Activated T-helper 1 cell treated with anti-CD3 and anti-CD28 coated beads, Interleukin-12 subunit alpha, Interleukin-12 subunit beta, Interleukin-2, Interleukin-4 antibody, amounts not matched to agents 30 ng/mL and 10 ng/mL and 1 ng/mL, durations not matched to agents 14 hours and 24 hours and 36 hours (primary cell): Measurements from ENCODE around the gene SLC12A8. TPM values are rescaled to one million over a fixed set of nuclear protein-coding genes. Genes with fewer than 3 reads are reported as not detected.
"Not testable (repeated sequence)": the region's sequence is repeated elsewhere in the genome, so short reads cannot be mapped to it uniquely, and the experiment has no call there.

Source experiments
- DNase-seq: peaks from one replicate; pipeline ENCODE4 v3.0.0; 2021; ENCODE audit warnings: low spot score
- H3K27ac Mint-ChIP-seq: one replicate; pipeline ENCODE4 v1.8.0; 2021; ENCODE audit warnings: mild to moderate bottlenecking, mixed read lengths
- H3K27me3 Mint-ChIP-seq: one replicate; pipeline ENCODE4 v1.8.0; 2022; ENCODE audit warnings: mild to moderate bottlenecking, moderate library complexity, mixed read lengths; ENCODE audit not compliant: insufficient read depth
- H3K36me3 Mint-ChIP-seq: one replicate; pipeline ENCODE4 v1.8.0; 2021; ENCODE audit warnings: low read depth, mixed read lengths
- H3K4me1 Mint-ChIP-seq: one replicate; pipeline ENCODE4 v1.8.0; 2021; ENCODE audit warnings: low read depth, mixed read lengths
- H3K4me3 Mint-ChIP-seq: one replicate; pipeline ENCODE4 v1.8.0; 2021; ENCODE audit warnings: mild to moderate bottlenecking, moderate library complexity, mixed read lengths
- H3K9me3 Mint-ChIP-seq: one replicate; pipeline ENCODE4 v1.8.0; 2021; ENCODE audit warnings: mixed read lengths
- intact Hi-C: fragments of 100-400 bp; cut with micrococcal nuclease; formaldehyde crosslinking; loops from one replicate; pipeline ENCODE4 v1.15.1; 2024
- total RNA-seq: library from RNA; stranded (reverse); gene quantifications from 2 replicates; pipeline ENCODE4 v1.2.3, GENCODE V29; 2022

SLC12A8 gene
- total RNA-seq, 1 donor from 2014 or later, result 1.1 TPM

- DNase-seq, result no peak
- Mint-ChIP-seq H3K36me3 (peaks cover 7% of the 10 kb centered on the region), H3K9me3 (peaks cover 13% of the 10 kb centered on the region), H3K4me1 (no peaks in the 10 kb centered on the region), H3K4me3 (no peak overlapping the region), H3K27me3 (peaks cover 15% of the 10 kb centered on the region), H3K27ac (no peak overlapping the region)
- intact Hi-C loops, result no loop called here
Measured at GRCh38 chr3:125103406-125103805, 109.1 kb downstream of the SLC12A8 start.

GRCh38 chr3:125102470-125102869, 110.1 kb downstream of the SLC12A8 start:
- H3K27ac Mint-ChIP-seq, result no peak overlapping the region
- H3K4me1 Mint-ChIP-seq, result no peaks in the 10 kb centered on the region
- H3K27me3 Mint-ChIP-seq, result peaks cover 15% of the 10 kb centered on the region
- intact Hi-C loops, result no loop called here
- H3K4me3 Mint-ChIP-seq, result no peak overlapping the region
- peaks cover 13% of the 10 kb centered on the region for H3K9me3 Mint-ChIP-seq
- DNase-seq, result no peak
- peaks cover 7% of the 10 kb centered on the region for H3K36me3 Mint-ChIP-seq

- H3K36me3 Mint-ChIP-seq, result peaks cover 7% of the 10 kb centered on the region
- no peak for DNase-seq
- no peak overlapping the region for H3K27ac Mint-ChIP-seq
- H3K27me3 Mint-ChIP-seq, result peaks cover 14% of the 10 kb centered on the region
- no peak overlapping the region for H3K4me3 Mint-ChIP-seq
- H3K4me1 Mint-ChIP-seq, result no peaks in the 10 kb centered on the region
- intact Hi-C loops, result no loop called here
- H3K9me3 Mint-ChIP-seq, result peaks cover 4% of the 10 kb centered on the region
Measured at GRCh38 chr3:125098611-125099291, 113.8 kb downstream of the SLC12A8 start.

- Mint-ChIP-seq H3K27ac (no peak overlapping the region), H3K4me1 (peaks cover 9% of the 10 kb centered on the region), H3K4me3 (no peak overlapping the region), H3K36me3 (peaks cover 5% of the 10 kb centered on the region), H3K27me3 (peaks cover 18% of the 10 kb centered on the region), H3K9me3 (peaks cover 11% of the 10 kb centered on the region)
- DNase-seq, result no peak
- intact Hi-C loops, result no loop called here
Measured at GRCh38 chr3:125090649-125091048, 121.9 kb downstream of the SLC12A8 start.

GRCh38 chr3:125087768-125088391, 124.7 kb downstream of the SLC12A8 start:
- Mint-ChIP-seq H3K4me1 (peaks cover 9% of the 10 kb centered on the region), H3K9me3 (peaks cover 11% of the 10 kb centered on the region), H3K27me3 (peaks cover 31% of the 10 kb centered on the region), H3K36me3 (peaks cover 5% of the 10 kb centered on the region), H3K27ac (no peak overlapping the region), H3K4me3 (no peak overlapping the region)
- intact Hi-C loops, result no loop called here
- DNase-seq, result no peak

GRCh38 chr3:125085166-125085565, 127.4 kb downstream of the SLC12A8 start:
- no peak overlapping the region for H3K27ac Mint-ChIP-seq
- no peak for DNase-seq
- peaks cover 24% of the 10 kb centered on the region for H3K27me3 Mint-ChIP-seq
- peaks cover 9% of the 10 kb centered on the region for H3K4me1 Mint-ChIP-seq
- intact Hi-C loops, result no loop called here
- no peak overlapping the region for H3K4me3 Mint-ChIP-seq
- H3K9me3 Mint-ChIP-seq, result no peaks in the 10 kb centered on the region
- peaks cover 2% of the 10 kb centered on the region for H3K36me3 Mint-ChIP-seq

- H3K4me1 Mint-ChIP-seq, result peaks cover 14% of the 10 kb centered on the region
- no peak overlapping the region for H3K27ac Mint-ChIP-seq
- no peaks in the 10 kb centered on the region for H3K9me3 Mint-ChIP-seq
- no peak overlapping the region for H3K4me3 Mint-ChIP-seq
- intact Hi-C loops, result no loop called here
- DNase-seq, result no peak
- peaks cover 24% of the 10 kb centered on the region for H3K27me3 Mint-ChIP-seq
- peaks cover 2% of the 10 kb centered on the region for H3K36me3 Mint-ChIP-seq
Measured at GRCh38 chr3:125083776-125084175, 128.8 kb downstream of the SLC12A8 start.

- H3K27ac Mint-ChIP-seq, H3K36me3 Mint-ChIP-seq, H3K9me3 Mint-ChIP-seq, intact Hi-C loops, DNase-seq, H3K4me3 Mint-ChIP-seq: not testable (repeated sequence)
- Mint-ChIP-seq H3K27me3 (peaks cover 28% of the 10 kb centered on the region), H3K4me1 (peaks cover 23% of the 10 kb centered on the region)
Measured at GRCh38 chr3:125082339-125082738, 130.2 kb downstream of the SLC12A8 start.

- intact Hi-C loops, result no loop called here
- no peak overlapping the region for H3K27ac Mint-ChIP-seq
- no peak overlapping the region for H3K4me3 Mint-ChIP-seq
- no peaks in the 10 kb centered on the region for H3K9me3 Mint-ChIP-seq
- H3K4me1 Mint-ChIP-seq, result peaks cover 14% of the 10 kb centered on the region
- no peak for DNase-seq
- no peaks in the 10 kb centered on the region for H3K36me3 Mint-ChIP-seq
- H3K27me3 Mint-ChIP-seq, result peaks cover 20% of the 10 kb centered on the region
Measured at GRCh38 chr3:125080077-125080476, 132.5 kb downstream of the SLC12A8 start.

- Mint-ChIP-seq H3K36me3 (no peaks in the 10 kb centered on the region), H3K4me3 (no peak overlapping the region), H3K9me3 (no peaks in the 10 kb centered on the region), H3K27me3 (peaks cover 16% of the 10 kb centered on the region), H3K4me1 (peaks cover 14% of the 10 kb centered on the region), H3K27ac (no peak overlapping the region)
- intact Hi-C loops, result no loop called here
- DNase-seq, result no peak
Measured at GRCh38 chr3:125079675-125080045, 132.9 kb downstream of the SLC12A8 start.

- intact Hi-C loops, result no loop called here
- Mint-ChIP-seq H3K36me3 (no peaks in the 10 kb centered on the region), H3K27me3 (peaks cover 14% of the 10 kb centered on the region), H3K4me3 (no peak overlapping the region), H3K4me1 (peaks cover 14% of the 10 kb centered on the region), H3K27ac (no peak overlapping the region), H3K9me3 (no peaks in the 10 kb centered on the region)
- DNase-seq, result no peak
Measured at GRCh38 chr3:125078951-125079674, 133.4 kb downstream of the SLC12A8 start.

- no peak overlapping the region for H3K27ac Mint-ChIP-seq
- H3K36me3 Mint-ChIP-seq, result no peaks in the 10 kb centered on the region
- intact Hi-C loops, result no loop called here
- no peak for DNase-seq
- H3K4me3 Mint-ChIP-seq, result no peak overlapping the region
- peaks cover 14% of the 10 kb centered on the region for H3K4me1 Mint-ChIP-seq
- no peaks in the 10 kb centered on the region for H3K9me3 Mint-ChIP-seq
- peaks cover 12% of the 10 kb centered on the region for H3K27me3 Mint-ChIP-seq
Measured at GRCh38 chr3:125077864-125078263, 134.7 kb downstream of the SLC12A8 start.

- Mint-ChIP-seq H3K4me3 (no peak overlapping the region), H3K27me3 (peaks cover 16% of the 10 kb centered on the region), H3K27ac (no peak overlapping the region), H3K4me1 (peaks cover 14% of the 10 kb centered on the region), H3K9me3 (no peaks in the 10 kb centered on the region), H3K36me3 (no peaks in the 10 kb centered on the region)
- intact Hi-C loops, result no loop called here
- no peak for DNase-seq
Measured at GRCh38 chr3:125076464-125076863, 136.1 kb downstream of the SLC12A8 start.
